Keratinocyte (primary cell): ENCODE measurements around the gene ARHGEF19. TPM values are rescaled to one million over a fixed set of nuclear protein-coding genes. Genes with fewer than 3 reads are reported as not detected.

Experiments used
- DNase-seq: peaks from one replicate; pipeline ENCODE4 v3.0.0-alpha.2; 2011; ENCODE audit warnings: low read depth, missing footprints, low spot score
- FAIRE-seq: peaks from 2 replicates; lab custom pipeline; 2011; peaks lifted over from hg19 to GRCh38; lab: Jason Lieb, UNC
- H2AFZ ChIP-seq: 2 replicates; pipeline ENCODE4 v1.6.0; 2012; ENCODE audit warnings: low read length, control low read depth, inconsistent platforms; ENCODE audit not compliant: control insufficient read depth
- H3K27ac ChIP-seq: 2 replicates; pipeline ENCODE4 v1.5.1; 2011; ENCODE audit warnings: low read length; ENCODE audit not compliant: control insufficient read depth, insufficient read depth
- H3K27me3 ChIP-seq: 3 replicates; pipeline ENCODE4 v1.6.0; 2011; ENCODE audit warnings: low read length; ENCODE audit not compliant: control insufficient read depth, insufficient read depth; ENCODE audit errors: extremely low read depth
- H3K36me3 ChIP-seq, 2 experiments: 2 replicates in 1 of 2; 3 replicates in 1 of 2; pipeline ENCODE4 v1.5.1; 2011; ENCODE audit warnings: low read length in 2 of 2, mild to moderate bottlenecking in 1 of 2; ENCODE audit not compliant: control insufficient read depth in 2 of 2, insufficient read depth in 2 of 2; ENCODE audit errors: extremely low read depth in 1 of 2
- H3K4me1 ChIP-seq: 3 replicates; pipeline ENCODE4 v1.5.1; 2011; ENCODE audit warnings: low read length; ENCODE audit not compliant: control insufficient read depth, insufficient read depth; ENCODE audit errors: extremely low read depth
- H3K4me2 ChIP-seq: 3 replicates; pipeline ENCODE4 v1.6.0; 2011; ENCODE audit warnings: low read depth, low read length; ENCODE audit not compliant: control insufficient read depth, insufficient read depth; ENCODE audit errors: extremely low read depth
- H3K4me3 ChIP-seq, 3 experiments: fragments of 200-600 bp in 1 of 3; sonication (generic) in 1 of 3; 2 replicates in 2 of 3; 3 replicates in 1 of 3; pipeline ENCODE4 v1.5.1; 2011 to 2016; ENCODE audit warnings: low read length in 3 of 3, mild to moderate bottlenecking in 3 of 3, control low read depth in 2 of 3, inconsistent platforms in 1 of 3, low read depth in 1 of 3, mixed read lengths in 1 of 3, mixed run types in 1 of 3, moderate library complexity in 1 of 3; ENCODE audit not compliant: control insufficient read depth in 2 of 3, insufficient read depth in 2 of 3; ENCODE audit errors: extremely low read depth in 1 of 3
- H3K79me2 ChIP-seq: 2 replicates; pipeline ENCODE4 v1.6.0; 2012; ENCODE audit warnings: low read length; ENCODE audit not compliant: control insufficient read depth, insufficient read depth
- H3K9ac ChIP-seq: 3 replicates; pipeline ENCODE4 v1.6.0; 2011; ENCODE audit warnings: low read length; ENCODE audit not compliant: control insufficient read depth, insufficient read depth; ENCODE audit errors: extremely low read depth
- H3K9me1 ChIP-seq: 3 replicates; pipeline ENCODE4 v1.6.0; 2011; ENCODE audit warnings: low read length; ENCODE audit not compliant: control insufficient read depth, insufficient read depth; ENCODE audit errors: extremely low read depth
- H3K9me3 ChIP-seq: 2 replicates; pipeline ENCODE4 v1.5.1; 2012; ENCODE audit warnings: low read depth, low read length; ENCODE audit not compliant: control insufficient read depth
- H4K20me1 ChIP-seq: 3 replicates; pipeline ENCODE4 v1.6.0; 2011; ENCODE audit warnings: low read length; ENCODE audit not compliant: control insufficient read depth, insufficient read depth; ENCODE audit errors: extremely low read depth
- CTCF ChIP-seq, 3 experiments: IDR thresholded peaks in 1 of 3; conservative IDR thresholded peaks in 1 of 3; optimal IDR thresholded peaks in 1 of 3; 2 replicates in 2 of 3; 3 replicates in 1 of 3; pipeline versions ENCODE3 to v1.5.1; 2011; ENCODE audit warnings: low read length in 3 of 3, mild to moderate bottlenecking in 3 of 3, moderate library complexity in 2 of 3, control low read depth in 1 of 3, inconsistent platforms in 1 of 3; ENCODE audit not compliant: insufficient read depth in 2 of 3; ENCODE audit errors: extremely low read depth in 1 of 3
- EZH2 ChIP-seq: IDR thresholded peaks from one replicate; pipeline ENCODE4 v1.6.1; 2012; ENCODE audit warnings: inconsistent platforms, mild to moderate bottlenecking, low read length, moderate library complexity
- dilution Hi-C: fragments of 300-500 bp; cut with MboI; formaldehyde crosslinking; loops from one replicate; pipeline ENCODE4 v1.7.0; 2020; ENCODE audit warnings: low sequenced_read_pairs; ENCODE audit not compliant: extremely low pct_ligation_motif_present
- polyA minus RNA-seq, 3 experiments: library from RNA; depleted of rRNA, polyadenylated mRNA; stranded (reverse); fragments of >200 nt; gene quantifications; 1 replicate in 1 of 3; 2 replicates in 1 of 3; 3 replicates in 1 of 3; pipeline ENCODE4 v1.2.3, GENCODE V29; 2011
- polyA plus RNA-seq, 5 experiments: library from polyadenylated mRNA; depleted of rRNA in 3 of 5; stranded (reverse) in 3 of 5; stranded (forward) in 1 of 5; unstranded in 1 of 5; fragments of >200 nt; gene quantifications; 1 replicate in 1 of 5; 2 replicates in 3 of 5; 3 replicates in 1 of 5; pipeline versions ENCODE4 v1.2.1 to v1.2.3, GENCODE V29; 2011 to 2012; ENCODE audit warnings: missing spikeins in 2 of 5, low read depth in 1 of 5, low replicate concordance in 1 of 5

The ARHGEF19 gene
- 5.0 to 7.1 TPM (median 5.1 TPM) in 3 replicates for polyA plus RNA-seq
- polyA plus RNA-seq (2011; ENCODE audit: low read depth), result 2.4 TPM
- 2.6 and 4.1 TPM in 2 replicates for polyA plus RNA-seq (2011; cell fraction: cytosol; rRNA removed)
- polyA plus RNA-seq (2011; cell fraction: nucleus; rRNA removed), result 10.6 and 14.4 TPM in 2 replicates
- polyA plus RNA-seq (2012; ENCODE audit: low replicate concordance), result 2.1 and 5.8 TPM in 2 replicates
- polyA minus RNA-seq, result 4.3 to 8.0 TPM (median 4.6 TPM) in 3 replicates
- 4.4 TPM for polyA minus RNA-seq (2011; cell fraction: cytosol; rRNA and poly(A)+ RNA removed)
- polyA minus RNA-seq (2011; cell fraction: nucleus; rRNA and poly(A)+ RNA removed), result 3.0 and 4.4 TPM in 2 replicates

- H3K4me1 ChIP-seq, result peaks cover 42% of the 10 kb centered on the region
- no peak for TF ChIP-seq CTCF (optimal IDR thresholded peaks at IDR 0.05 in 1 of 3, IDR thresholded peaks at IDR 0.05 in 1 of 3, conservative IDR thresholded peaks at IDR 0.05 in 1 of 3; ENCODE audit: extremely low read depth in 1 of 3, insufficient read depth in 2 of 3, low read length in 3 of 3)
- peak within 1 kb of the TSS; percentile 53 for H3K9ac ChIP-seq
- H3K9me3 ChIP-seq, result no peaks in the 10 kb centered on the region
- no peaks in the 10 kb centered on the region for H3K36me3 ChIP-seq
- no peaks in the 10 kb centered on the region for H4K20me1 ChIP-seq
- no peaks in the 10 kb centered on the region for H3K27me3 ChIP-seq
- H3K27ac ChIP-seq, result peak within 1 kb of the TSS; percentile 21
- dilution Hi-C loops, result no loop called here
- DNase-seq, result no peak
- H3K4me2 ChIP-seq, result peak within 1 kb of the TSS; percentile 89
- peak within 1 kb of the TSS; percentile 6 to 60 (median 46) for H3K4me3 ChIP-seq
- no peaks in the 10 kb centered on the region for H3K9me1 ChIP-seq
- H2AFZ ChIP-seq, result peak within 1 kb of the TSS; percentile 63
- no peaks in the 10 kb centered on the region for H3K79me2 ChIP-seq
- FAIRE-seq, result peak; percentile 23
Observed at GRCh38 chr1:16212251-16212961, at the start of gene ARHGEF19. Gene ARHGEF19 (minus strand): TSS chr1:16212652. CDS start chr1:16209054, 3,598 bp downstream.

- Histone ChIP-seq H3K9me1 (no peaks in the 10 kb centered on the region), H3K4me3 (no peak overlapping the region), H3K9ac (no peak overlapping the region), H3K79me2 (no peaks in the 10 kb centered on the region), H4K20me1 (no peaks in the 10 kb centered on the region), H3K36me3 (no peaks in the 10 kb centered on the region), H3K27me3 (no peaks in the 10 kb centered on the region), H3K4me1 (peaks cover 10% of the 10 kb centered on the region), H3K27ac (no peak overlapping the region), H3K4me2 (no peak overlapping the region), H3K9me3 (no peaks in the 10 kb centered on the region), H2AFZ (no peak overlapping the region)
- dilution Hi-C loops, result no loop called here
- TF ChIP-seq CTCF (optimal IDR thresholded peaks at IDR 0.05 in 1 of 3, IDR thresholded peaks at IDR 0.05 in 1 of 3, conservative IDR thresholded peaks at IDR 0.05 in 1 of 3; ENCODE audit: extremely low read depth in 1 of 3, insufficient read depth in 2 of 3, low read length in 3 of 3) (no peak), EZH2 (no peak)
- FAIRE-seq, result no peak
- no peak for DNase-seq
Observed at GRCh38 chr1:16262067-16262466, 49.6 kb upstream of the ARHGEF19 start.
